ENCODE results near the gene BPIFB4. TPM values are rescaled to one million over a fixed set of nuclear protein-coding genes. Genes with fewer than 3 reads are reported as not detected.
"Not testable (repeated sequence)": the region's sequence is repeated elsewhere in the genome, so short reads cannot be mapped to it uniquely, and the experiment has no call there.

BPIFB4 gene
- total and polyA plus RNA-seq, 11 donors = not detected

GRCh38 chr20:33103556-33103955 is 24.1 kb downstream of the BPIFB4 start:
- H3K9me3 ChIP-seq = no peaks in the 10 kb centered on the region
- no peak for ATAC-seq
- H3K4me3 ChIP-seq = no peak overlapping the region
- H3K27me3 ChIP-seq = peaks cover 0 to 19% (median 0%) of the 10 kb centered on the region in 9 donors
- intact Hi-C loops (cut with DNase I) = no loop called here
- H3K4me1 ChIP-seq = peaks cover 0 to 7% (median 0%) of the 10 kb centered on the region in 12 donors
- WGBS, 4 donors = 76 to 86% (median 82%) methylated on average over 3 of the region's 3 CpGs
- TF ChIP-seq, protein P1, sequence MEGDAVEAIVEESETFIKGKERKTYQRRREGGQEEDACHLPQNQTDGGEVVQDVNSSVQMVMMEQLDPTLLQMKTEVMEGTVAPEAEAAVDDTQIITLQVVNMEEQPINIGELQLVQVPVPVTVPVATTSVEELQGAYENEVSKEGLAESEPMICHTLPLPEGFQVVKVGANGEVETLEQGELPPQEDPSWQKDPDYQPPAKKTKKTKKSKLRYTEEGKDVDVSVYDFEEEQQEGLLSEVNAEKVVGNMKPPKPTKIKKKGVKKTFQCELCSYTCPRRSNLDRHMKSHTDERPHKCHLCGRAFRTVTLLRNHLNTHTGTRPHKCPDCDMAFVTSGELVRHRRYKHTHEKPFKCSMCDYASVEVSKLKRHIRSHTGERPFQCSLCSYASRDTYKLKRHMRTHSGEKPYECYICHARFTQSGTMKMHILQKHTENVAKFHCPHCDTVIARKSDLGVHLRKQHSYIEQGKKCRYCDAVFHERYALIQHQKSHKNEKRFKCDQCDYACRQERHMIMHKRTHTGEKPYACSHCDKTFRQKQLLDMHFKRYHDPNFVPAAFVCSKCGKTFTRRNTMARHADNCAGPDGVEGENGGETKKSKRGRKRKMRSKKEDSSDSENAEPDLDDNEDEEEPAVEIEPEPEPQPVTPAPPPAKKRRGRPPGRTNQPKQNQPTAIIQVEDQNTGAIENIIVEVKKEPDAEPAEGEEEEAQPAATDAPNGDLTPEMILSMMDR (IDR thresholded peaks at IDR 0.05) = no peak
- TF ChIP-seq POLR2A (IDR thresholded peaks at IDR 0.05) = no peak
- H3K27ac ChIP-seq = no peak overlapping the region
- H3K36me3 ChIP-seq = no peaks in the 10 kb centered on the region
- no peak for DNase-seq

- no peaks in the 10 kb centered on the region for H3K36me3 ChIP-seq
- DNase-seq (no peak), ATAC-seq (peak in 1 of 4 donors; percentile 16)
- peaks cover 0 to 19% (median 0%) of the 10 kb centered on the region in 9 donors for H3K27me3 ChIP-seq
- H3K27ac ChIP-seq = no peak overlapping the region
- no peak for TF ChIP-seq POLR2A (IDR thresholded peaks at IDR 0.05)
- TF ChIP-seq, protein P1 (IDR thresholded peaks at IDR 0.05) = no peak
- H3K4me1 ChIP-seq = peaks cover 0 to 7% (median 0%) of the 10 kb centered on the region in 12 donors
- 73 to 90% (median 81%) methylated on average over 3 of the region's 3 CpGs for WGBS, 4 donors
- intact Hi-C loops (cut with DNase I) = no loop called here
- H3K9me3 ChIP-seq = no peaks in the 10 kb centered on the region
- H3K4me3 ChIP-seq = no peak overlapping the region
Observed at GRCh38 chr20:33104336-33104735, 24.9 kb downstream of the BPIFB4 start.

DNA sequence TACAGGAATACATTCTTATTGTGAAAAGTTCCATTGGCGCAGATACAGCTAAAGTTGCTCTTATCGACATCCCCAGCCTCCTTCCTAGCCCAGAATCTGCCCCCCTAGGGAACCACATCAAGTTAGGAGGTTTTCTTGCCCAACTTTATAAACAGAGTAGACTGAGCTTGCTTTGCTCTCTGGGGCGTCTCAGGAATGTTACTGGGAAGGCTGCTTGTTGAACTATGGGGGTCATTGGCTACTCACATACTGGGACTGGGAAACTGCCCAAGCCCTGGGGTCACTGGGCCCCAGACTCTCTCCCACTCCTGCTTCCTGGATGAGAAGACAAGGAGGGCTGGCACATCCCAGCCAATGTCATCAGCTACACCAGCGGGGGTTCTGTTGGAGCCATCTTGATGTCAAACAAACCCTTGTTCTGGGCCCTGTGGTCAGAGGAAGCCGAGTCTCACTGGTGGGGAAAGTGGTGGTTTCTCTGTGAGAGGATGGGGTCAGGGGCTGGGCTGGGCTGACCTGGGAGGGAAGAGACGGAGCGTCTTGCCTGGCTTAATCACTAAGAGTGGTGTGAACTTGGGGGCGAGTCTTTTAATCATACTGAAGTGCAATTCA is 26.0 kb downstream of the BPIFB4 start:
- intact Hi-C loops (cut with DNase I) = no loop called here
- H3K9me3 ChIP-seq = no peaks in the 10 kb centered on the region
- H3K27ac ChIP-seq = peak overlapping the region in 1 of 12 donors; percentile 14
- no peak overlapping the region for H3K4me3 ChIP-seq
- TF ChIP-seq, protein P1 (IDR thresholded peaks at IDR 0.05) = no peak
- no peak for TF ChIP-seq POLR2A (IDR thresholded peaks at IDR 0.05)
- peak in 1 of 4 donors; percentile 21 for ATAC-seq
- H3K4me1 ChIP-seq = peaks cover 0 to 7% (median 0%) of the 10 kb centered on the region in 12 donors
- no peak for DNase-seq
- H3K36me3 ChIP-seq = no peaks in the 10 kb centered on the region
- WGBS, 4 donors = 54 to 65% (median 60%) methylated on average over 6 to 8 of the region's 8 CpGs
- peaks cover 0 to 19% (median 0%) of the 10 kb centered on the region in 9 donors for H3K27me3 ChIP-seq

DNA sequence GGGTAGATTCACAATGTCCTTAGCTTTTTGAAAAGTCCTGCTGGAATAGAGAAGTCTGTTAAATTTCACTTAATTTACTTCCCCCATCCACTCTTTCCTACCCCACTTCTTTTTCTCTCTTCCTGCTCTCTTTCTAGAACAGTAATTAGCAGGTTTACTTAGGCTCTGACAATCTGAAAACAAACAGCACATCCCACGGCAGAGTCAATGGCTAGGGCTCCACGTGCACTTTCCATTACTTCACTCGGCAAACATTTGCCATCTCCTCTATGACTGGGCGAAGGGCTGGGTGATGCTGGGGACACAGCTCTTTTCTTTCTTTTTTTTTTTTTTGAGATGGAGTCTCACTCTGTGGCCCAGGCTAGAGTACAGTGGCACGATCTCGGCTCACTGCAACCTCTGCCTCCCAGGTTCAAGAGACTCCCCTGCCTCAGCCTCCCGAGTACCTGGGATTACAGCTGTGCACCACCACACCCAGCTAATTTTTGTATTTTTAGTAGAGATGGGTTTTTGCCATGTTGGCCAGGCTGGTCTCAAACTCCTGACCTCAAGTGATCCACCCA is 26.7 kb downstream of the BPIFB4 start:
- Histone ChIP-seq H3K27ac (peak overlapping the region in 1 of 12 donors; percentile 14), H3K27me3 (peaks cover 0 to 19% (median 0%) of the 10 kb centered on the region in 9 donors)
- DNase-seq; H3K36me3 ChIP-seq; H3K9me3 ChIP-seq; H3K4me3 ChIP-seq; H3K4me1 ChIP-seq; intact Hi-C loops (cut with DNase I): not testable (repeated sequence)
- peak in 3 of 4 donors; percentile 42 to 77 (median 52) for ATAC-seq
- 46 to 54% (median 50%) methylated on average over 7 of the region's 7 CpGs for WGBS, 4 donors

All from heart left ventricle (tissue), 16 donors.